SK-N-SH treated with all-trans-retinoic acid at 6 μM for 48 hours (cell line): ENCODE measurements around the gene TTLL13.

ENCODE experiments used
- CREB5 ChIP-seq: fragments of 250-450 bp; sonication (Bioruptor Pico); IDR thresholded peaks from 2 replicates; pipeline ENCODE4 v1.5.1; 2020; ENCODE audit warnings: low read depth, mild to moderate bottlenecking, moderate library complexity
- CSDC2 ChIP-seq: fragments of 250-450 bp; sonication (Bioruptor Pico); IDR thresholded peaks from 2 replicates; pipeline ENCODE4 v1.5.0; 2020; ENCODE audit warnings: mild to moderate bottlenecking, moderate library complexity
- ESRRG ChIP-seq: fragments of 250-450 bp; sonication (Bioruptor Pico); IDR thresholded peaks from 2 replicates; pipeline ENCODE4 v1.6.1; 2021; ENCODE audit warnings: mild to moderate bottlenecking
- ISL1 ChIP-seq: fragments of 250-450 bp; sonication (Bioruptor Pico); IDR thresholded peaks from 2 replicates; pipeline ENCODE4 v2.1.2; 2022; ENCODE audit warnings: mild to moderate bottlenecking, moderate library complexity
- PATZ1 ChIP-seq: fragments of 250-450 bp; sonication (Bioruptor Pico); IDR thresholded peaks from 2 replicates; pipeline ENCODE4 v1.8.0; 2020; ENCODE audit warnings: mild to moderate bottlenecking, moderate library complexity, borderline replicate concordance
- PPARA ChIP-seq: fragments of 250-450 bp; sonication (Bioruptor Pico); IDR thresholded peaks from 2 replicates; pipeline ENCODE4 v1.5.0; 2020; ENCODE audit warnings: mild to moderate bottlenecking, borderline replicate concordance
- RARB ChIP-seq: fragments of 250-450 bp; sonication (Bioruptor Pico); IDR thresholded peaks from 2 replicates; pipeline ENCODE4 v1.8.0; 2021; ENCODE audit warnings: mild to moderate bottlenecking, moderate library complexity
- TOX ChIP-seq: fragments of 250-450 bp; sonication (Bioruptor Pico); IDR thresholded peaks from 2 replicates; pipeline ENCODE4 v1.8.0; 2021; ENCODE audit warnings: mild to moderate bottlenecking, moderate library complexity, borderline replicate concordance
- TSHZ2 ChIP-seq: fragments of 250-450 bp; sonication (Bioruptor Pico); IDR thresholded peaks from 2 replicates; pipeline ENCODE4 v1.5.0; 2020; ENCODE audit warnings: mild to moderate bottlenecking, moderate library complexity
- ZC3H10 ChIP-seq: fragments of 250-450 bp; sonication (Bioruptor Pico); IDR thresholded peaks from 2 replicates; pipeline ENCODE4 v1.5.1; 2021; ENCODE audit warnings: mild to moderate bottlenecking, moderate library complexity
- ZFP30 ChIP-seq: fragments of 450-650 bp; formaldehyde crosslinking; IDR thresholded peaks from 2 replicates; pipeline ENCODE4 v1.5.0; 2022; ENCODE audit warnings: mild to moderate bottlenecking, moderate library complexity
- ZNF8 ChIP-seq: fragments of 450-650 bp; formaldehyde crosslinking; IDR thresholded peaks from 2 replicates; pipeline ENCODE4 v1.5.0; 2020; ENCODE audit warnings: mild to moderate bottlenecking, moderate library complexity

- TF ChIP-seq PATZ1 (CRISPR knock-in tag) (no peak), CREB5 (CRISPR knock-in tag) (no peak), PPARA (CRISPR knock-in tag) (no peak), TSHZ2 (CRISPR knock-in tag) (no peak), CSDC2 (no peak), ISL1 (CRISPR knock-in tag) (no peak), ESRRG (no peak), RARB (CRISPR knock-in tag) (no peak), ZFP30 (CRISPR knock-in tag) (no peak), TOX (CRISPR knock-in tag) (no peak), ZC3H10 (CRISPR knock-in tag) (no peak), ZNF8 (no peak)
Observed at GRCh38 chr15:90223441-90224165, 25.8 kb upstream of the TTLL13 start.
